ENCODE results near the gene OSBPL6.

DNA sequence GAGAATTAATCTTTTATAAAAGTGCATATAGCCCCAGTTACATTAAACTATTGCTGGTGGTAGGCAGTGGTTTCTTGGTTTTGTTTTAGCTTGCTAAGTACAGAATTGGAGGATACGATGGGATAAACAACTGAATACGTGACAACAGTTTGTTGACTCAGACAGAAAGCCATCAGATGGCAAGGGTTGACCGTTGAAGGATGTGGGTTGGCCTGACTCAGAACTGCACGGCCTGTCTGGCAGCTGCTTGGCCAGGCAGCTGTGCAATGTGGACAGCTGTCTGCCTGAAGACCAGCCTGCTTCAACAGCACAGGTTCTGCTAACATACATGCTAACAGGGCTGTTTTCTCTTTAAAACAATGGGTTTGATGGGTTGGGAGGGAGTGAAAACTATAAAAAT is 210.1 kb downstream of the OSBPL6 start:
- TF ChIP-seq, protein P1, sequence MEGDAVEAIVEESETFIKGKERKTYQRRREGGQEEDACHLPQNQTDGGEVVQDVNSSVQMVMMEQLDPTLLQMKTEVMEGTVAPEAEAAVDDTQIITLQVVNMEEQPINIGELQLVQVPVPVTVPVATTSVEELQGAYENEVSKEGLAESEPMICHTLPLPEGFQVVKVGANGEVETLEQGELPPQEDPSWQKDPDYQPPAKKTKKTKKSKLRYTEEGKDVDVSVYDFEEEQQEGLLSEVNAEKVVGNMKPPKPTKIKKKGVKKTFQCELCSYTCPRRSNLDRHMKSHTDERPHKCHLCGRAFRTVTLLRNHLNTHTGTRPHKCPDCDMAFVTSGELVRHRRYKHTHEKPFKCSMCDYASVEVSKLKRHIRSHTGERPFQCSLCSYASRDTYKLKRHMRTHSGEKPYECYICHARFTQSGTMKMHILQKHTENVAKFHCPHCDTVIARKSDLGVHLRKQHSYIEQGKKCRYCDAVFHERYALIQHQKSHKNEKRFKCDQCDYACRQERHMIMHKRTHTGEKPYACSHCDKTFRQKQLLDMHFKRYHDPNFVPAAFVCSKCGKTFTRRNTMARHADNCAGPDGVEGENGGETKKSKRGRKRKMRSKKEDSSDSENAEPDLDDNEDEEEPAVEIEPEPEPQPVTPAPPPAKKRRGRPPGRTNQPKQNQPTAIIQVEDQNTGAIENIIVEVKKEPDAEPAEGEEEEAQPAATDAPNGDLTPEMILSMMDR (conservative IDR thresholded peaks at IDR 0.05 in 1 of 2, IDR thresholded peaks at IDR 0.05 in 1 of 2; ENCODE audit: extremely low read depth in 1 of 2, insufficient read depth in 1 of 2, low read depth in 1 of 2, low read length in 2 of 2) = no peak
- TF ChIP-seq EZH2 (IDR thresholded peaks at IDR 0.05; ENCODE audit: borderline replicate concordance, low read length) = no peak
